Parathyroid adenoma (tissue), 2 donors: ENCODE data around the gene CLMP.
"Not testable (repeated sequence)": the region's sequence is repeated elsewhere in the genome, so short reads cannot be mapped to it uniquely, and the experiment has no call there.

Source experiments
- H2AFZ ChIP-seq: fragments of 300-600 bp; sonication (generic); one replicate; pipeline ENCODE4 v1.7.0; 2017; ENCODE audit warnings: antibody characterized with exemption, mild to moderate bottlenecking
- H3K27ac ChIP-seq: fragments of 300-600 bp; sonication (generic); one replicate; pipeline ENCODE4 v1.7.0; 2017
- H3K27me3 ChIP-seq: fragments of 300-600 bp; sonication (generic); one replicate; pipeline ENCODE4 v1.7.0; 2017; ENCODE audit warnings: low read length; ENCODE audit not compliant: control insufficient read depth, insufficient read depth
- H3K36me3 ChIP-seq: fragments of 300-600 bp; sonication (generic); one replicate; pipeline ENCODE4 v1.7.0; 2017; ENCODE audit warnings: low read length; ENCODE audit not compliant: control insufficient read depth, insufficient read depth
- H3K4me1 ChIP-seq: fragments of 300-600 bp; sonication (generic); one replicate; pipeline ENCODE4 v1.7.0; 2017; ENCODE audit warnings: control low read depth
- H3K4me2 ChIP-seq: fragments of 300-600 bp; sonication (generic); one replicate; pipeline ENCODE4 v1.7.0; 2017; ENCODE audit warnings: low read length
- H3K4me3 ChIP-seq: fragments of 300-600 bp; sonication (generic); one replicate; pipeline ENCODE4 v1.7.0; 2017; ENCODE audit warnings: low read depth, low read length
- H3K79me2 ChIP-seq: fragments of 300-600 bp; sonication (generic); one replicate; pipeline ENCODE4 v1.7.0; 2017; ENCODE audit warnings: control low read depth
- H3K9ac ChIP-seq: fragments of 300-600 bp; sonication (generic); one replicate; pipeline ENCODE4 v1.7.0; 2017; ENCODE audit warnings: mild to moderate bottlenecking
- H3K9me3 ChIP-seq: fragments of 300-600 bp; sonication (generic); one replicate; pipeline ENCODE4 v1.7.0; 2017; ENCODE audit warnings: low read length; ENCODE audit not compliant: control insufficient read depth
- TF ChIP-seq, protein P1 (sequence below): fragments of 300-600 bp; sonication (generic); IDR thresholded peaks from one replicate; pipeline ENCODE4 v1.7.0; 2017; ENCODE audit warnings: antibody characterized with exemption, mild to moderate bottlenecking
- donor health status: primary hyperparathyroidism.

The CLMP gene

DNA sequence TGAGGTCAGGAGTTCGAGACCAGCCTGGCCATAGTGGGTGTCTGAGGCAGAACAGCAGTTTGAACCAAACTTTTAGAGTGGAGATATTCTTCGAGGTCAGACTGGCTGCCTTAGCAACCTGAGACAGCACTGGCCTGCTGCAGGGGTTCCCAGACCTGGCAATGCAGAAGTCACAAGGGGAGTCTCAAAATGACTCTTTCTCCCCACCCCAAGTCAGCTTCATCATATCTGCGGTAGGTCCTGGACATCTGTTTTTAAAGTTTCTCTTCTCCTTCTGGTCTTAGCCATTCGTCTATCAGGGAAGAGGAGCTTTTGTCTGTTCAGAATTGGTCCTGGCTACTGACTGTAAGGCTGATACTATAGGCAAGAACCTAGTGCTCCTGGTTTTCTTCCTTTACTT, 14.5 kb upstream of the CLMP start:
- no peaks in the 10 kb centered on the region for H3K27me3 ChIP-seq
- no peaks in the 10 kb centered on the region for H3K79me2 ChIP-seq
- TF ChIP-seq, protein P1, sequence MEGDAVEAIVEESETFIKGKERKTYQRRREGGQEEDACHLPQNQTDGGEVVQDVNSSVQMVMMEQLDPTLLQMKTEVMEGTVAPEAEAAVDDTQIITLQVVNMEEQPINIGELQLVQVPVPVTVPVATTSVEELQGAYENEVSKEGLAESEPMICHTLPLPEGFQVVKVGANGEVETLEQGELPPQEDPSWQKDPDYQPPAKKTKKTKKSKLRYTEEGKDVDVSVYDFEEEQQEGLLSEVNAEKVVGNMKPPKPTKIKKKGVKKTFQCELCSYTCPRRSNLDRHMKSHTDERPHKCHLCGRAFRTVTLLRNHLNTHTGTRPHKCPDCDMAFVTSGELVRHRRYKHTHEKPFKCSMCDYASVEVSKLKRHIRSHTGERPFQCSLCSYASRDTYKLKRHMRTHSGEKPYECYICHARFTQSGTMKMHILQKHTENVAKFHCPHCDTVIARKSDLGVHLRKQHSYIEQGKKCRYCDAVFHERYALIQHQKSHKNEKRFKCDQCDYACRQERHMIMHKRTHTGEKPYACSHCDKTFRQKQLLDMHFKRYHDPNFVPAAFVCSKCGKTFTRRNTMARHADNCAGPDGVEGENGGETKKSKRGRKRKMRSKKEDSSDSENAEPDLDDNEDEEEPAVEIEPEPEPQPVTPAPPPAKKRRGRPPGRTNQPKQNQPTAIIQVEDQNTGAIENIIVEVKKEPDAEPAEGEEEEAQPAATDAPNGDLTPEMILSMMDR, result no peak
- H3K27ac ChIP-seq, result no peak overlapping the region
- no peak overlapping the region for H2AFZ ChIP-seq
- H3K4me1 ChIP-seq, result no peaks in the 10 kb centered on the region
- no peak overlapping the region for H3K9ac ChIP-seq
- H3K36me3 ChIP-seq, result no peaks in the 10 kb centered on the region
- H3K4me2 ChIP-seq, result no peak overlapping the region
- no peaks in the 10 kb centered on the region for H3K9me3 ChIP-seq
- H3K4me3 ChIP-seq, result no peak overlapping the region

DNA sequence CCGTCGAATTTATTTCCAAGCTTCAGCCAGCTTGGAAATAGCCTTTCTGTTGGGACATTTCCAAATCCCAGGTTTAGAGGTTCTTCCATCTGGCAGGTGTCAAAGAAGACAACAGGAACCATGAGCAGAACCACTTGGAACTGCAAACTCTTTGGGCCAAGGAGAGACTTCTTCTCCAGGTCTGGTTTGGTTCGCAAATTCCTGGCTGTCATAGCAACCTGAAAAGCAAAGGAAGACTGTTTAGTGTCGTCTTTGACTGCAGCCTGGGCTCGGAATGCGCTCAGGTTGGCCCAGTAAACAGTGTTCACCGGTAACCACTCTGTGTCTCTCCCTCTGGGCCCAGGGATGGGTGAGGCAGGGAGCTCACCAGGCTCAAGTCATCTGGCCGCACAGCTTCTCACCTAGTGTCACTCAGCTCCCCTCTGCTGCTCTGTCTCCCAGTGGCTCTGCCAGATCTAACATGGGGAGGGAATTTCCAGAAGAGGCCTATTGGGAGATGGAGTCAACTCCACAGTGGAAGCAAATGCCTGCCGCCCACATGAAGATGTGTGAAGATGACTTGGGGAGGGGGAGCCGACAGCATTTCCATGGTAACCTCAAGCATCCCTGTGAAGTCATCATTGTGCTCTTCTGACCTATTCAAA, 11.9 kb upstream of the CLMP start:
- Histone ChIP-seq H3K4me3 (no peak overlapping the region), H3K36me3 (no peaks in the 10 kb centered on the region), H3K4me1 (no peaks in the 10 kb centered on the region), H3K9ac (no peak overlapping the region), H3K27ac (no peak overlapping the region), H2AFZ (no peak overlapping the region), H3K79me2 (no peaks in the 10 kb centered on the region), H3K27me3 (no peaks in the 10 kb centered on the region), H3K9me3 (no peaks in the 10 kb centered on the region), H3K4me2 (no peak overlapping the region)
- TF ChIP-seq, protein P1, result no peak

DNA sequence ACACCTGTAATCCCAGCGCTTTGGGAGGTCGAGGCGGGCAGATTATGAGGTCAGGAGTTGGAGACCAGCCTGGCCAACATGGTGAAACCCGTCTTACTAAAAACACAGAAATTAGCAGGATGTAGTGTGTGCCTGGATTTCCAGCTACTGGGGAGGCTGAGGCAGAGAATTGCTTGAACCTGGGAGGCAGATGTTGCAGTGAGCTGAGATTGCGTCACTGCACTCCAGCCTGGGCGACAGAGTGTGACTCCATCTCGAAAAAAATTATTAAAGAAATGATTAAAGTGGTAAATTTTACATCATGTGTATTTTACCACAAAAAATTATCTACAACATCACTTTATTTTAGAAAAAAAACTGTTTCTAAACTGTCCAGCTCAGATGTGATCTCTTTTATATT, 11.0 kb upstream of the CLMP start:
- not testable (repeated sequence) for H3K9me3 ChIP-seq, H3K4me2 ChIP-seq, H3K9ac ChIP-seq, H3K27ac ChIP-seq, H3K36me3 ChIP-seq, H3K79me2 ChIP-seq, H3K27me3 ChIP-seq, H2AFZ ChIP-seq, H3K4me1 ChIP-seq, H3K4me3 ChIP-seq

DNA sequence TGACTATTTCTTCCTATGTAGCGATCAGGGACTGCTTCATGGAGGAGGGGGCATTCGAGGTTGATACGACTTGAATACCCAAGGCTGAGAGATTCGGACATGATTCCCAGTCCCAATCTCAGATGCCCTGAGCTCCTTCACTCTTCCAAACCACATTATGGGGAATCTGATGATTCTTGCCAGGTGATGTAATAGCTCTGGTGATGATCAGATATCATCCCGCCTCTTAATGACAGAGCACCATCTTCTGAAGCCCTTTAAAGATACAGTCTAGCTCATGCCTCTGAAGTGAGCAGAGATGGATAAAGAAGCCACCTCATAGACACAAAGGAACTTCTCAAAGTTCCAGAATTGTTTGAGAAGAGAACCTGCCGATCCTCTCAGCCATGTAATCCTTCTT, 8.9 kb upstream of the CLMP start:
- Histone ChIP-seq H3K36me3 (no peaks in the 10 kb centered on the region), H3K9me3 (no peaks in the 10 kb centered on the region), H3K79me2 (no peaks in the 10 kb centered on the region), H3K9ac (no peak overlapping the region), H3K27ac (no peak overlapping the region), H3K4me2 (no peak overlapping the region), H3K4me3 (no peak overlapping the region), H3K27me3 (no peaks in the 10 kb centered on the region), H2AFZ (no peak overlapping the region), H3K4me1 (no peaks in the 10 kb centered on the region)
- TF ChIP-seq, protein P1, result no peak

DNA sequence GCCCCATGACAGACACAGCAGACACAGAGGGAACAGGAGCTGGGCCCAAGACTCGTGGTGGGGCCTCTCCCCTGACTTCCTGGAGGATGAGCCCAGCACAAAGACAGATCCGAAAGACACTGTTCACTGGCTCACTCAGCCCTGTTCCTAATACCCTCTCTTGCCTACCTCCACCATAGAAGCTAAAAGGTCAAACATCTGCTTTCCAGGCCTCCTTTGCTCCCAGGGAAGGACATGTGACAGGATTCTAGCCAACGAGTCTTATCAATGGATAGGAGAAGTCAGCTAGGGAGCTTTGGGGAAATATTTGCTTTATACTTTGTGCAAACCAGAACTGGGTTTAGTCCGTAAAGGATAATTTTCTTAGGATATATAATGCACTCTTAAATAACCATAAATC, 8.4 kb upstream of the CLMP start:
- Histone ChIP-seq H3K4me1 (no peaks in the 10 kb centered on the region), H3K27ac (no peak overlapping the region), H3K4me3 (no peak overlapping the region), H3K9ac (no peak overlapping the region), H3K9me3 (no peaks in the 10 kb centered on the region), H3K79me2 (no peaks in the 10 kb centered on the region), H3K27me3 (no peaks in the 10 kb centered on the region), H3K4me2 (no peak overlapping the region), H3K36me3 (no peaks in the 10 kb centered on the region), H2AFZ (no peak overlapping the region)
- TF ChIP-seq, protein P1, result no peak
